Gastroesophageal sphincter (tissue), 3 donors: ENCODE data around the gene ARID3A.

Source experiments
- CTCF ChIP-seq, 4 experiments: fragments of 200-600 bp in 2 of 4; fragments of 450-650 bp in 2 of 4; sonication (generic) in 1 of 4; IDR thresholded peaks; one replicate each; pipeline ENCODE4 v1.5.1; 2017 to 2019; ENCODE audit warnings: antibody characterized with exemption in 4 of 4, mild to moderate bottlenecking in 2 of 4, moderate library complexity in 2 of 4
- POLR2A ChIP-seq, 2 donors: fragments of 450-650 bp; IDR thresholded peaks; one replicate each; pipeline ENCODE4 v1.6.1; 2017; ENCODE audit warnings: antibody characterized with exemption in 2 of 2, mild to moderate bottlenecking in 2 of 2, moderate library complexity in 1 of 2

GRCh38 chr19:885536-886224, 40.2 kb upstream of the ARID3A start:
- TF ChIP-seq POLR2A (IDR thresholded peaks at IDR 0.05) (no peak), CTCF (IDR thresholded peaks at IDR 0.05) (no peak)
